ENCODE data around the gene POLE.

POLE gene

DNA sequence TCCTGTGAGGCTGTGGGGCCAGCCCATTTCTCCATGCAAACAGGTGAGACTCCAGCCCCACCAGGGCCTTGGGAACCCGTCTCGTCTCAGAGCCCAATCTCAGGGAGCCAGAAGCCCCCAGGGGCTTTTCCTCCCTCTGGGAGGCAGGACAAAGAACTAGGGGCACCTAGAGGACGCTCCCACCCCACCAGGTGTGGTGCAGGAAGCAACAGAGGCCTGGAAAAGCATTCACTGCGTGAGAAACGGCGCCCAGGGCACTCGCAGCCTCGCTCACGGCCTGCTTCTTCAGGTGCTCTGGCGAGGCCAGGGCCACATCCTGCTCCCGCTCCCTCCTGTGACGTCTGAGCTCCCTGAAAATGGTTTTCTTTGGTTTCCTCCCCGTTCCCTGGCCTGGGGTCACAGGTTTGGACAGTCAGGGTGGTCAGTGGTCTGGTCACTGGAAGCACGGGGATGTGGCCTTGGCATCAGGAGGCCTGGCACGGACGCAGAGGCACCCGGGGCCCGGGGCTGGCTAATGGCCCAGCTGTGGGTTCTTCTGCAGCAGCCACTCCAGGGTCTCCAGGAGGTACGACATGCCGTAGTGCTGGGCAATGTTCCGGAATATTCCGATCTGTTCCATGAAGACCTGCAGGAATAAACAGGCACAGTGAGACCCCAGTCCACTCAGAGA, 62.8 kb downstream of the POLE start:
- DNase-seq: no peak

DNA sequence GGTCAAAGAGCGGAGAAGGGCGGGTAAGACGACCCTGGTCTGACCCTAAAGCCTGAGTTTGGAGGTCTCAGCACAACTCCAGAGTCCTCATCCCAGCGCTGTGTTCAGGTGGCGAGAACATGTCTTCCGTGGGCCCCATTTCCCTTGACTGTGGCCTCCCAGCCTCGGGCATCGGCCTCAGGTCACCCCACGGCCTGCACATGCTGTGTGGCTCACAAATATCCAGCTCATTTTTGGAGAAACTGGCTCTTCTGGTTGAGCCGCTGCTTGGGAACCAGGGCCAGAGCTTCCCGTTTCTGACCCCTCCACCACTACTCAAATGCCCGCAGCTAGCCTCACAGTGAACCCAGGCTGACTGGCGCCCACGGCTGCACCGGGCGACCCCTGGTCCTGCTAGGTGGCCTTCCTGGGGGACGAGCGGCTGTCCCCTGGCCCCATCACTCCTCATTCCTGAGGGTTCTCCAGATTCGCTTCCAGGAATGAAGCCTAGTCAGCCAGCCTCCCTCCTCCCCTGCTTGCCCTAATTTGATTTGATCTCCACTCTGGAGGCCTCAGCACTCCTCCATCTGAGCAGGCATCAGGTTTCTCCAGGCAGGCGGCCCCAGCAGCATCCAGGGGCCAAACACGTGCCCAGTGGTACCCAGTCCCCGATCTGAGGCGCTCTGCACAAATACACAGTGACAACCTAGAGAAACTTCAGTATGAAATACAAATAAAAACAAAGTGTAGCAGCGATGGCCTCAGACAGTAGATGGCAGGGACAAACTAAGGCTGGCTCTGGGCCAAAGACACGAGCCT, 63.9 kb downstream of the POLE start:
- DNase-seq: no peak

GRCh38 chr12:132622437-132623071, 64.6 kb downstream of the POLE start:
- no peak for DNase-seq

GRCh38 chr12:132621657-132622435, 65.3 kb downstream of the POLE start:
- no peak for DNase-seq

DNA sequence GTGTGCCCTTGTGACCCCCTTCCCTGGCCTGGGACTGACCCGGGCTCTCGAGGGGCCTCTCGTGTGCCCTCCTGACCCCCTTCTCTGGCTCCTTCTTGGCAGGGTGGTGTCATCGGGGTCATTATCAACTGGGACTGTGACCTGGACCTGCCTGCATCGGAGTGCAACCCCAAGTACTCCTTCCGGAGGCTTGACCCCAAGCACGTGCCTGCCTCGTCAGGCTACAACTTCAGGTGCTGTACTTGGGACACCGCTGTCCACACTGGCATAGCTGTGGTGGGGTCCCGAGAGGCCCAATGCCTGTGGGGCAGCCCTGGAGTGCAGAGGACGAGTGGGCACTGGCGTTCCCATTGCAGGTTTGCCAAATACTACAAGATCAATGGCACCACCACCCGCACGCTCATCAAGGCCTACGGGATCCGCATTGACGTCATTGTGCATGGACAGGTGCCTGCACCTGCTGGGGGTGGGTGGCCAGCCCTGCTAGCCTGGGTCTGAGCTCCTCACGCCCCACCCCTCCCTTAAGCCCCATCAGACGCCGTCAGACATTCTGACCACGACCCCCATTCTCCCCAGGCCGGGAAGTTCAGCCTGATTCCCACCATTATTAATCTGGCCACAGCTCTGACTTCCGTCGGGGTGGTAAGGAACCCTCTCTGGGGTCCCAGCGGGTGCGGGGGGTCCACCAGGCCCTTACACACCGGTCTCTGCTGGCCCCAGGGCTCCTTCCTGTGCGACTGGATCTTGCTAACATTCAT, 66.1 kb downstream of the POLE start:
- no peak for DNase-seq

DNA sequence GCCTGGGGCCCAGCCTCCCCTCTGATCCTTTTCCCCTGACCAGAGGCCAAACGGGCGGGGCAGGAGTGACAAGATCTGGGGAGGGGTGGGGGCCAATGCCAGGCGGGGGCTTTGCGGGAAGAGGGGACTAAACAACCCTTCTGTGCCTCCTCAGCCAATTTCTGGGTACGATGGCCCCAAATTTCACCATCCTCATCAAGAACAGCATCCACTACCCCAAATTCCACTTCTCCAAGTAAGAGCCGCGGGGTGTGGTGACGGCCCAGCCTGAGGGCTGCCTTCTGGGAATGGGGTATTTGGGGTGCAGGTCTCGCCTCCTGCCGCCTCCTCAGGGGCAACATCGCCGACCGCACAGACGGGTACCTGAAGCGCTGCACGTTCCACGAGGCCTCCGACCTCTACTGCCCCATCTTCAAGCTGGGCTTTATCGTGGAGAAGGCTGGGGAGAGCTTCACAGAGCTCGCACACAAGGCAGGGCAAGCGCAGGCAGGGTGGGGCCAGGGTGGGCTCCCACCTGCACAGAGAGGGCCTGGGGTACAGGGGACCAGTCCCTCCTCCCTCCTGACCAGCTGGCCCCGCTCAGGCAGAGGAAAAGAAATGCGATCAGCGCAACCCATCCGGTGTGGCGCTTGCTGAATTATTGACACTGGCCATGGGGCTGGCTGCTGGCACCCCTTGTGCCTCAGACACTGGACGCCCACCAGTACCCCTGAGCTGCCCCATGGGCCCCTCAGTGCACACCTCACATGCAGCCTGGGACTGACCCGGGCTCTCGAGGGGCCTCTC, 66.8 kb downstream of the POLE start:
- no peak for DNase-seq

DNA sequence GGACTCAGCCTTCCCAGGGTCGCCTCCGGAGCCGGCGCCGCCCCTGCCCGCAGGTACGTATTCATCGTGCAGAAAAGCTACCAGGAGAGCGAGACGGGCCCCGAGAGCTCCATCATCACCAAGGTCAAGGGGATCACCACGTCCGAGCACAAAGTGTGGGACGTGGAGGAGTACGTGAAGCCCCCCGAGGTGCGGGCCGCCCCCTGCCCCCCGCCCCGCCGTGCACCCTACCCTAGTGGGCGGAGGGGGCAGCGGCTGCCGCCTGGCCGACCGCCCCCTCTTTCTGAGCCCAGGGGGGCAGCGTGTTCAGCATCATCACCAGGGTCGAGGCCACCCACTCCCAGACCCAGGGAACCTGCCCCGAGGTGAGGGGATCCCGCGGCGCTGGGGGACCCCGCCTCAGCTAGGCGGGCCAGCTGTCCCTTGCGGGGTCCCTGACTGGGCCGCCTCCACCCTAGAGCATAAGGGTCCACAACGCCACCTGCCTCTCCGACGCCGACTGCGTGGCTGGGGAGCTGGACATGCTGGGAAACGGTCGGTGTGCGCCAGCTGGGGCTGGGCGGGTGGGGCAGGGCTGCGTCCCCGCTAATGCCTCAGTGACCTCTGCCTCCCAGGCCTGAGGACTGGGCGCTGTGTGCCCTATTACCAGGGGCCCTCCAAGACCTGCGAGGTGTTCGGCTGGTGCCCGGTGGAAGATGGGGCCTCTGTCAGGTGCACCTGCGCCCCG, 67.6 kb downstream of the POLE start:
- DNase-seq: no peak

DNA sequence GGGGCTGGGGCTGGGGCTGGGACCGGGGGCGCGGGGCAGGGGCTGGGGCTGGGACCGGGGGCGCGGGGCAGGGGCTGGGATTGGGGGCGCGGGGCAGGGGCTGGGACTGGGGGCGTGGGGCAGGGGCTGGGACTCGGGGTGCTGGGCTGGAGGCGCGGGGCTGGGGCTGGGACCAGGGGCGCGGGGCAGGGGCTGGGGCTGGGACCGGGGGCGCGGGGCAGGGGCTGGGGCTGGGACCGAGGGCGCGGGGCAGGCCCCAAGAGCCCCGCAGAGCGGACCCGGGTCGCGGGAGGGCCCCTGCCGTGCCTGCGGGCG, 68.1 kb downstream of the POLE start:
- no peak for DNase-seq

- DNase-seq: no peak
Measured at GRCh38 chr12:132618683-132619043, 68.5 kb downstream of the POLE start, which contains the start of gene P2RX2. TSS of gene P2RX2 (plus strand) at chr12:132618776. CDS start at chr12:132618817, 41 bp downstream.

GRCh38 chr12:132617822-132618682, 69.1 kb downstream of the POLE start:
- no peak for DNase-seq

GRCh38 chr12:132617135-132617701, 69.9 kb downstream of the POLE start:
- no peak for DNase-seq

DNA sequence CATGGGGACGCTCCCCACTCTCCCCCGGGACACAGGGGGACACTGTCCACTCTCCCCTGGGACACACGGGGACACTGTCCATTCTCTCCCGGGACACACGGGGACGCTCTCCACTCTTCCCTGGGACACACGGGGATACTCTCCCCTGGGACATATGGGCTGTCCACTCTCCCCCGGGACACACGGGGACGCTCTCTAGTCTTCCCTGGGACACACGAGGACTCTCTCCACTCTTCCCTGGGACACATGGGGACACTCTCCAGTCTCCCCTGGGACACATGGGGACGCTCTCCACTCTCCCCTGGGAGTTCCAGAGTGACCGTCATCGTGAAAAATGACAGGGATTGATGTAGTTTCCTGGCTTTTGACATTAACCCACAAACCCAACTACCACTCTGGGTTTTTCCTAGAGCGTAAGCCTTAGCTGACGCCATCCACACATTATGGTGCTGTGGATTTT, 71.5 kb downstream of the POLE start:
- DNase-seq: no peak

DNA sequence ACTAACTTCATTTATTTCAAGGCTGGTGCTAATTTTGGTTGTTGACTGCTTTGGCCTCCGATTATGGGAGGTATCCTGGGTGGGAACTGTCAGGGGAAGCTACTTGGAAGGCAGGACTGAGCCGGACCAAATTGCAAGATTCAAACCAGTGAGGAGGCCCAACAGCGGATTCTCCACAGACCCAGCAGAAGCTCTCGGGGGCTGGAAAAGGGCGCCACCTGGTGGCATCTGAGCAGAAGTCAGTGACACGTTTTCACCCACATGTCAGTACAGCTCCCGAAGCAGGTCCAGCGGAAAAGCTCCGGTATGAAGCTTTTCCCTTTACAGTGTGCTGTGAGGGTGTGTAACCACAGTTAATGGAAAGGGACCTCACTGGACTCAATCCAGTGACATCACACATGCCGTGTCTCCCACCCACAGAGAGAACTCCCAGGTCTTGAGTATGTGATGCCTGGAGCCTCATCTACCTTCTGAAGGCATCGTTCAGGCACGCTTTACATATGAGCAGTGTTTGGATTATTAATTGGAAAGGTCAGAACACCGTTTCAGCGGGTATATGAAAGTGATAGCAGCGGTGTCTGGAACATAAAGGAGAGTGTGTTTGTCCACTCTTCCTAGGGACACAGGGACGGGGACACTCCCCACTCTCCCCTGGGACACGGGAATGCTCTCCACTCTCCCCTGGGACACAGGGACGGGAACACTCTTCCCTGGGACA, 72.1 kb downstream of the POLE start:
- DNase-seq: peak; percentile 51

DNA sequence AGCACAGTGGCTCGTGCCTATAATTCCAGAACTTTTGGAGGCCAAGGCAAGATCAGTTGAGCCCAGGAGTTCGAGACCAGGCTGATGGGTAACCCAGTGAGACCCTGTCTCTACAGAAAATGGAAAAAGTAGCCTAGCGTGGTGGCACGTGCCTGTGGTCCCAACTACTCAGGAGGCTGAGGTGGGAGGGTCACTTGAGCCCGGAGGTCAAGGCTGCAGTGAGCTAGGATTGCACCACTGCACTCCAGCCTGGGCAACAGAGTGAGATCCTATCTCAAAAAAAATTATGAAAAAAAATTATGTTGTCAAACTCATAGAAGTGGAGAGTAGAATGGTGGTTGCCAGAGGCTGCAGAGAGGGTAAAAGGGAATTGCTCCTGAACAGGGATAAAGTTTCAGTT, 73.1 kb downstream of the POLE start:
- no peak for DNase-seq

DNA sequence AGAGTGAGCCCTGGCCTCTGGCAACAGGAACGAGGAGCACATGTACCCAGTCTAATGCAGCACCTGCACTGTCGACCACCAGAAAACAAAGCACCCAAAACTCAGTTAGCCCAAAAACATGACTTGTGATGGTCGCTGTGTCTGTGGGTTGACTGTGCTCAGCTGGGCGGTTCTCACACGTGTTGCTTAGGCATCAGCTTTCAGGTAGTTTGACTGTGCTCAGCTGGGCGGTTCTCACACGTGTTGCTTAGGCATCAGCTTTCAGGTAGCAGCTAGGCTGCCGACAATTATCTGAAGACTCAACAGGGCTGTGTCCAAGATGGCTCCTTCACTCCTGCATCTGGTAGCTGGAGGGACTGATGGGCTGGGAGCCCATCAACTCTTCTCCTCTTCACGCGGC, 75.5 kb downstream of the POLE start:
- no peak for DNase-seq

- DNase-seq: no peak
Measured at GRCh38 chr12:132610866-132611602, 76.1 kb downstream of the POLE start.

DNA sequence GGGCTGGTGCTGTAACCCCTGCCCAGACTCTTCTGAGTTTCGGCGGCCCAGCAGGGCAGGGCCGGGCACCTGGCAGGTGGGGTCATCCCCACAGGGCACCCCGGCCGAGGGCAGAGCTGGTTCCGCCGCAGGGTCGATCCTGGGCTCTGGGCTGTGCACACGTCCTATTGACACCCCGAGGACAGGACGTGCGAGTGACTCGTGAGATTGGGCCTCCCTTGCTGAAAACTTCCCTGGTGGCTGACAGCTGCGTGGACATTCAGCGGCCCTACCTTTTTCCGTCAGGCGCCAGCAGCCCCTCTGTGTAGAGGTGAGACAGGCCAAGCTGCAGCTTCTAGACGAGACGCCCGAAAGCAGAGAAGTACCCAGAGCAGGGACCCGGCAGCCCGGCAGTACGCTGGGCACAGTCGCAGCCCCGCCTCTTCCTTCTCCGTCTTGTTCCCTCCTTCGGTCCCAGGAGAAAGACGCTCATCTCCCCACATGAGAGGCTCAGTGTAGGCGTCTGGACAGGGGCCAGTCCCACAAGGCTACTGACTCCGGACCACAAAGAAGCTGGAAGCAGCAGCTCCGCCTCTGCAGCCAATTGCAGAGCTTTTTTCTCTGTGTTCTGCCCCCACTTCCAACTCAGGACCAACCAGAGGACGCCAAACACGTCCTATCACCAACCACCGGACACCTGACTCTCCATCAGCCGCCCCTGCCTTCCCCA, 76.9 kb downstream of the POLE start, which contains the start of gene LRCOL1:
Gene LRCOL1 (minus strand): TSS at position 532 of the 709 bp plus-strand sequence. CDS start 4,331 bp downstream, outside the sequence.
- no peak for DNase-seq

All from NK-92 treated with Interleukin-12 subunit alpha and Interleukin-12 subunit beta, amount 100 ng/mL, for 24 hours (cell line).